SJCRH30 (cell line): ENCODE data around the gene BAIAP2. TPM values are rescaled to one million over a fixed set of nuclear protein-coding genes. Genes with fewer than 3 reads are reported as not detected.
A peak's percentile ranks its signal among the peaks of the same experiment; 100 is the strongest.

Experiments used
- DNase-seq, 2 experiments: peaks; one replicate each; pipeline ENCODE4 v3.0.0-alpha.2; 2015 to 2020
- H3K27ac ChIP-seq: fragments of 250-450 bp; sonication (Bioruptor Pico); 2 replicates; pipeline ENCODE4 v1.5.1; 2020; ENCODE audit warnings: mild to moderate bottlenecking, moderate library complexity
- H3K27me3 ChIP-seq: fragments of 250-450 bp; sonication (Bioruptor Pico); 2 replicates; pipeline ENCODE4 v1.5.1; 2020; ENCODE audit warnings: mild to moderate bottlenecking, moderate library complexity
- H3K36me3 ChIP-seq: fragments of 250-450 bp; sonication (Bioruptor Pico); 2 replicates; pipeline ENCODE4 v1.5.1; 2020; ENCODE audit warnings: mild to moderate bottlenecking, moderate library complexity
- H3K4me1 ChIP-seq: fragments of 250-450 bp; sonication (Bioruptor Pico); 2 replicates; pipeline ENCODE4 v1.5.1; 2020; ENCODE audit warnings: mild to moderate bottlenecking, moderate library complexity
- H3K4me3 ChIP-seq: fragments of 250-450 bp; sonication (Bioruptor Pico); 2 replicates; pipeline ENCODE4 v1.5.1; 2020; ENCODE audit warnings: mild to moderate bottlenecking, moderate library complexity
- H3K9me3 ChIP-seq: fragments of 250-450 bp; sonication (Bioruptor Pico); replicated peaks from 2 replicates; pipeline ENCODE4 v1.5.1; 2020; ENCODE audit warnings: mild to moderate bottlenecking, moderate library complexity
- total RNA-seq: library from RNA; depleted of rRNA; stranded (reverse); fragments of >200 nt; shearing (Covaris generic); gene quantifications from 2 replicates; pipeline ENCODE4 v1.2.3, GENCODE V29; 2014

Gene BAIAP2
- total RNA-seq, 1 experiment from 2014 or later = 26.0 TPM

GRCh38 chr17:81095383-81095762, 60.4 kb downstream of the BAIAP2 start:
- Histone ChIP-seq H3K9me3 (no peaks in the 10 kb centered on the region), H3K4me3 (no peak overlapping the region; the same call in 1 of the 2 replicates), H3K27ac (peak overlapping the region; percentile 75)

GRCh38 chr17:81096741-81097133, 61.8 kb downstream of the BAIAP2 start:
- no peak overlapping the region for H3K4me3 ChIP-seq

More at GRCh38 chr17:81095383-81095762, 60.4 kb downstream of the BAIAP2 start:
- peaks cover 47% of the 10 kb centered on the region for H3K4me1 ChIP-seq
- H3K27me3 ChIP-seq = no peaks in the 10 kb centered on the region
- DNase-seq = peak; percentile 75
- no peaks in the 10 kb centered on the region for H3K36me3 ChIP-seq

GRCh38 chr17:81097134-81097942, 62.4 kb downstream of the BAIAP2 start:
- Histone ChIP-seq H3K9me3 (no peaks in the 10 kb centered on the region), H3K4me3 (peak overlapping the region; percentile 13), H3K27ac (peak overlapping the region; percentile 11), H3K36me3 (no peaks in the 10 kb centered on the region), H3K27me3 (no peaks in the 10 kb centered on the region), H3K4me1 (peaks cover 39% of the 10 kb centered on the region)
- peak; percentile 89 to 93 for DNase-seq

More at GRCh38 chr17:81096741-81097133, 61.8 kb downstream of the BAIAP2 start:
- no peaks in the 10 kb centered on the region for H3K36me3 ChIP-seq
- DNase-seq = no peak
- H3K9me3 ChIP-seq = no peaks in the 10 kb centered on the region
- no peak overlapping the region for H3K27ac ChIP-seq
- H3K4me1 ChIP-seq = peaks cover 39% of the 10 kb centered on the region
- no peaks in the 10 kb centered on the region for H3K27me3 ChIP-seq

- H3K9me3 ChIP-seq = no peaks in the 10 kb centered on the region
- H3K4me3 ChIP-seq = peak overlapping the region; percentile 13
- H3K27ac ChIP-seq = peak overlapping the region; percentile 11
Measured at GRCh38 chr17:81097943-81098308, 63.0 kb downstream of the BAIAP2 start.

GRCh38 chr17:81099888-81100287, 64.9 kb downstream of the BAIAP2 start:
- Histone ChIP-seq H3K27me3 (no peaks in the 10 kb centered on the region), H3K4me1 (peaks cover 31% of the 10 kb centered on the region), H3K27ac (no peak overlapping the region), H3K36me3 (no peaks in the 10 kb centered on the region), H3K9me3 (no peaks in the 10 kb centered on the region), H3K4me3 (no peak overlapping the region)
- no peak for DNase-seq

More at GRCh38 chr17:81097943-81098308, 63.0 kb downstream of the BAIAP2 start:
- Histone ChIP-seq H3K4me1 (peaks cover 39% of the 10 kb centered on the region), H3K36me3 (no peaks in the 10 kb centered on the region), H3K27me3 (no peaks in the 10 kb centered on the region)
- DNase-seq = peak; percentile 63

- no peak for DNase-seq
- Histone ChIP-seq H3K9me3 (no peaks in the 10 kb centered on the region), H3K4me3 (no peak overlapping the region), H3K36me3 (no peaks in the 10 kb centered on the region), H3K27ac (no peak overlapping the region), H3K27me3 (no peaks in the 10 kb centered on the region), H3K4me1 (peaks cover 24% of the 10 kb centered on the region)
Measured at GRCh38 chr17:81100668-81101067, 65.7 kb downstream of the BAIAP2 start.

GRCh38 chr17:81101614-81102306, 66.8 kb downstream of the BAIAP2 start:
- H3K4me3 ChIP-seq = no peak overlapping the region
- no peaks in the 10 kb centered on the region for H3K36me3 ChIP-seq
- no peaks in the 10 kb centered on the region for H3K9me3 ChIP-seq
- peak; percentile 95 to 97 for DNase-seq
- no peaks in the 10 kb centered on the region for H3K27me3 ChIP-seq
- H3K27ac ChIP-seq = no peak overlapping the region
- peaks cover 13% of the 10 kb centered on the region for H3K4me1 ChIP-seq

- no peaks in the 10 kb centered on the region for H3K36me3 ChIP-seq
- no peak for DNase-seq
- H3K27ac ChIP-seq = no peak overlapping the region
- H3K27me3 ChIP-seq = no peaks in the 10 kb centered on the region
- no peak overlapping the region for H3K4me3 ChIP-seq
- no peaks in the 10 kb centered on the region for H3K9me3 ChIP-seq
- H3K4me1 ChIP-seq = peaks cover 9% of the 10 kb centered on the region
Measured at GRCh38 chr17:81102352-81102751, 67.4 kb downstream of the BAIAP2 start.

GRCh38 chr17:81102869-81103268, 67.9 kb downstream of the BAIAP2 start:
- Histone ChIP-seq H3K9me3 (no peaks in the 10 kb centered on the region), H3K27ac (no peak overlapping the region), H3K36me3 (no peaks in the 10 kb centered on the region), H3K4me3 (no peak overlapping the region), H3K27me3 (no peaks in the 10 kb centered on the region), H3K4me1 (peaks cover 4% of the 10 kb centered on the region)
- DNase-seq = no peak

- Histone ChIP-seq H3K9me3 (no peaks in the 10 kb centered on the region), H3K27me3 (no peaks in the 10 kb centered on the region), H3K36me3 (no peaks in the 10 kb centered on the region), H3K4me3 (no peak overlapping the region), H3K4me1 (no peaks in the 10 kb centered on the region), H3K27ac (no peak overlapping the region)
- no peak for DNase-seq
Measured at GRCh38 chr17:81103379-81103778, 68.4 kb downstream of the BAIAP2 start.

- no peaks in the 10 kb centered on the region for H3K36me3 ChIP-seq
- H3K4me3 ChIP-seq = no peak overlapping the region
- H3K4me1 ChIP-seq = peaks cover 15% of the 10 kb centered on the region
- no peaks in the 10 kb centered on the region for H3K9me3 ChIP-seq
- no peak overlapping the region for H3K27ac ChIP-seq
- no peaks in the 10 kb centered on the region for H3K27me3 ChIP-seq
- no peak for DNase-seq
Measured at GRCh38 chr17:81106716-81107115, 71.8 kb downstream of the BAIAP2 start.

- no peaks in the 10 kb centered on the region for H3K36me3 ChIP-seq
- DNase-seq = no peak
- no peaks in the 10 kb centered on the region for H3K9me3 ChIP-seq
- H3K4me1 ChIP-seq = peaks cover 30% of the 10 kb centered on the region
- no peak overlapping the region for H3K27ac ChIP-seq
- H3K27me3 ChIP-seq = no peaks in the 10 kb centered on the region
- no peak overlapping the region for H3K4me3 ChIP-seq
Measured at GRCh38 chr17:81108220-81108619, 73.3 kb downstream of the BAIAP2 start.

- DNase-seq = no peak
- Histone ChIP-seq H3K27ac (no peak overlapping the region), H3K27me3 (no peaks in the 10 kb centered on the region), H3K4me1 (peaks cover 32% of the 10 kb centered on the region), H3K9me3 (no peaks in the 10 kb centered on the region), H3K36me3 (no peaks in the 10 kb centered on the region), H3K4me3 (no peak overlapping the region)
Measured at GRCh38 chr17:81109957-81110356, 75.0 kb downstream of the BAIAP2 start.

GRCh38 chr17:81110488-81111040, 75.6 kb downstream of the BAIAP2 start:
- Histone ChIP-seq H3K4me1 (peaks cover 32% of the 10 kb centered on the region), H3K9me3 (no peaks in the 10 kb centered on the region), H3K36me3 (no peaks in the 10 kb centered on the region), H3K27me3 (no peaks in the 10 kb centered on the region), H3K27ac (peak overlapping the region; percentile 45), H3K4me3 (no peak overlapping the region)
- DNase-seq = no peak

GRCh38 chr17:81111066-81111465, 76.1 kb downstream of the BAIAP2 start:
- H3K4me3 ChIP-seq = no peak overlapping the region
- H3K27ac ChIP-seq = peak overlapping the region; percentile 45
- H3K36me3 ChIP-seq = no peaks in the 10 kb centered on the region
- H3K9me3 ChIP-seq = no peaks in the 10 kb centered on the region
- peaks cover 32% of the 10 kb centered on the region for H3K4me1 ChIP-seq
- H3K27me3 ChIP-seq = no peaks in the 10 kb centered on the region
- peak; percentile 86 to 91 for DNase-seq
